ENCODE results near the gene ACSS2.

- TF ChIP-seq, protein P1, sequence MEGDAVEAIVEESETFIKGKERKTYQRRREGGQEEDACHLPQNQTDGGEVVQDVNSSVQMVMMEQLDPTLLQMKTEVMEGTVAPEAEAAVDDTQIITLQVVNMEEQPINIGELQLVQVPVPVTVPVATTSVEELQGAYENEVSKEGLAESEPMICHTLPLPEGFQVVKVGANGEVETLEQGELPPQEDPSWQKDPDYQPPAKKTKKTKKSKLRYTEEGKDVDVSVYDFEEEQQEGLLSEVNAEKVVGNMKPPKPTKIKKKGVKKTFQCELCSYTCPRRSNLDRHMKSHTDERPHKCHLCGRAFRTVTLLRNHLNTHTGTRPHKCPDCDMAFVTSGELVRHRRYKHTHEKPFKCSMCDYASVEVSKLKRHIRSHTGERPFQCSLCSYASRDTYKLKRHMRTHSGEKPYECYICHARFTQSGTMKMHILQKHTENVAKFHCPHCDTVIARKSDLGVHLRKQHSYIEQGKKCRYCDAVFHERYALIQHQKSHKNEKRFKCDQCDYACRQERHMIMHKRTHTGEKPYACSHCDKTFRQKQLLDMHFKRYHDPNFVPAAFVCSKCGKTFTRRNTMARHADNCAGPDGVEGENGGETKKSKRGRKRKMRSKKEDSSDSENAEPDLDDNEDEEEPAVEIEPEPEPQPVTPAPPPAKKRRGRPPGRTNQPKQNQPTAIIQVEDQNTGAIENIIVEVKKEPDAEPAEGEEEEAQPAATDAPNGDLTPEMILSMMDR (IDR thresholded peaks at IDR 0.05) = no peak
- no peak for TF ChIP-seq POLR2A (IDR thresholded peaks at IDR 0.05)
Measured at GRCh38 chr20:34931771-34932170, 55.4 kb downstream of the ACSS2 start.

Data from lower leg skin (tissue), 3 donors.